HG03565 (cell line): Measurements from ENCODE around the gene CNTNAP2.

Source experiments
- ATAC-seq: cut with Tn5 transposase; IDR thresholded peaks from one replicate; pipeline ENCODE4 v1.9.1; 2021; ENCODE audit warnings: mild to moderate bottlenecking, moderate library complexity; ENCODE audit not compliant: unreplicated experiment

Gene CNTNAP2

DNA sequence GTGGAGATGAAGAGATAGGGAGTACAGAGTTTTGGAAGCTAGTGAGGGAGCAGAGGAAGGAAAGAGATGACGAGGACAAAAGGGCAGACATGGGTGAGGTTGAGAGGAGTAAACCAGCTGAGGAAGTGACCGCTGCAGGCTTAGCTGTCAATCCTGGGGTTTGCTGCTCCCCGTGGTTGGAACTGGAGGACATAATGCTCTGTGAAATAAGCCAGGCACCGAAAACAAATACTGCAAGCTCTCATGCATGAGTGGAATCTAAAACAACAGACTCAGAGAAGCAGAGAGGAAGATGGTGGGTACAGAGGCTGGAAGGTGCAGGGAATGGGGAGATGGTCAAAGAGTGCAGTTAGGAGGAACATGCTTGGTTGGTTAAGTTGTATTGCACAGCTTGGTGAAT is 1991.8 kb downstream of the CNTNAP2 start:
- ATAC-seq: no peak

- ATAC-seq: no peak
Observed at GRCh38 chr7:148110097-148110868, 1993.7 kb downstream of the CNTNAP2 start.

- no peak for ATAC-seq
Observed at GRCh38 chr7:148114804-148115203, 1998.2 kb downstream of the CNTNAP2 start.

DNA sequence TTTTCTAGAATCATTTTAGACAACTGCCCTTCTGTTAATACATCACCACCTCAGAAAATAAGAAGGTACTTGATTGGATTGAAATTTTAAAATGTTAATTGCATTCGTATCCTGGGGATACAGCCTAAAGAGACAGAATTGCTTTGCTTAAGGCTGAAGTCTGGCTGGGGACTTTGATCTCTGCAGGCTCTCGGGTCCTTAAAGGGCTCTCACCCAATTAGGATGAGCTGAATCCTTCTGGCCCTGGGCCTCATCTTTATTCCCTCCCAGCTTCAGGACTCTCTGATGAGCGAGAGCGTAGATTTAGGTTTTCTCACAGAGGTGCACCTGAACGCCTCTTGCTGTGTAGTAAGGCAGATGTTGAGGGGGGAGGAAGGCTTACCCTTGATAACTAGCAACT is 1998.7 kb downstream of the CNTNAP2 start:
- ATAC-seq: no peak

DNA sequence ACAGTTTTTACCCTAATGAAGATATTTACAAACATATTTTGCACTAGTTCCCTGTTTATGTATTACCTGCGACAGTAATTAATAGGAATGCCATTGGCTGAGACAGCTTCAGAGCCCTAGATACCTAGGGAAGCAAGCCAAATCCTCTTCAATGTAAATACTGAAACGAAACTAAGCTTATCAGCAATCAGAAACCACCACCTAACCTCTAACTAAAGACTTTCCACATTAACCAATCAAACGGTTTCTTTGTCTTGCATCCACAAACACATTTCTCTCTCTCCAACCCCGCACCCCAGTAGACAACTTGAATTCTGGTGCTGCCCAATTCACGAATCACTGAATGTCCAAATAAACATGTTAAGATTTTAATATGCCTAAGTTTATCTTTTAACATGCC is 1999.6 kb downstream of the CNTNAP2 start:
- ATAC-seq: no peak

- no peak for ATAC-seq
Observed at GRCh38 chr7:148116829-148117403, 2000.3 kb downstream of the CNTNAP2 start.

- no peak for ATAC-seq
Observed at GRCh38 chr7:148118371-148118770, 2001.8 kb downstream of the CNTNAP2 start.

DNA sequence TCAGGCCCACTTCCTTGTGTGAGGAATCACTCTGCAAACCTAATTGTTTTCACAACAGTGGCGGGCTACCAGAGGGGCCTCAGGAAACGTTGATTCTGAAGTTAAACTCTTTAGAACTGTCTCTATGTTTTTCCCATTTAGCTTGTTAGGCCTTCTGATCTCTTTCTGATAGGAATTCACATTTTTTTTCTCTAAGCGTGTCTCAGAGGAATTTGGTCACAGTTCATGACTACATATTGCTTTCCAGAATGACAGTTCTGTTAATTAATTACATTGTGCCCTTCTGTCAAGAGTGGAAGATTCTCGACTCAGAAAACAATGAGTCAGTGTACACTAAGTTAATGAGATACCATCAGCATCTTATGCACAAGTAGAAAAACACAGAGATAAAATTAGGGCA is 2004.8 kb downstream of the CNTNAP2 start:
- no peak for ATAC-seq

GRCh38 chr7:148121847-148122246 is 2005.2 kb downstream of the CNTNAP2 start:
- ATAC-seq: no peak

DNA sequence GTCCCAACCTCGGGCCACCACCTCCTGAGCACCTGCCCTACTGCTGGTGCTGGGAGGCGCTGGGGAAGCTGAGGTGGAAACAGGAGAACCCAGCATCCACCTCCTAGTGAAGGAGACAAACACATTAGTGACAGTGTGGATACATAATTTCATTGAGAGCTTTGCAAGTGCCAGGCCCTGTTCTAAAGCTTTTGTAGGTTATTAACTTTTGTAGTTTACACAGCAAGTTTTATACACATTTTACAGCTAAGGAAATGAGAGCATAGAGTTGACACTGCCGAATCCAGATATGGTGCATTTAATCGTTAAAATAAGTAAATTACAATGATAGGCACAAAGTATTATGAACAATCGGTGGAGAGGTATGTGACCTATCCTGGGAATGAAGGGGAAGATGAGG is 2007.9 kb downstream of the CNTNAP2 start:
- no peak for ATAC-seq

- no peak for ATAC-seq
Observed at GRCh38 chr7:148127374-148127773, 2010.8 kb downstream of the CNTNAP2 start.

- ATAC-seq: no peak
Observed at GRCh38 chr7:148129023-148129422, 2012.4 kb downstream of the CNTNAP2 start.

- no peak for ATAC-seq
Observed at GRCh38 chr7:148135116-148135515, 2018.5 kb downstream of the CNTNAP2 start.

DNA sequence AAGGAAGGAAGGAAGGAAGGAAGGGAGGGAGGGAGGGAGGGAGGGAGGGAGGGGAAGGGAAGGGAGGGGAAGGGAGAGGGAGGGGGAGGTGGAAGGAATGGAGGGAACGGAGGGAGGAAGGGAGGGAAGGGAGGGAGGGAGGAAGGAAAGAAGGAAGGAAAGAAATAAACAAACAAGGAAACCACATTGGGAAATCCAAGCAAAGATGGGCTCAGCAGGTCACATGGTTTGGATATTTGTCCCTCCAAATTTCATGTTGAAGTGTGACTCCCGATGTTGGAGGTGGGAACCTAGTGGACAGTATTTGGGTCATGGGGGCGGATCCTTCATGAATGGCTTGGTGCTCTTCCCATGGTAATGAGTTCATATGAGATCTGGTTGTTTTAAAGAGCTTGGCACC is 2019.4 kb downstream of the CNTNAP2 start:
- ATAC-seq: no peak

- ATAC-seq: peak; percentile 67
Observed at GRCh38 chr7:148142660-148143248, 2026.2 kb downstream of the CNTNAP2 start.

DNA sequence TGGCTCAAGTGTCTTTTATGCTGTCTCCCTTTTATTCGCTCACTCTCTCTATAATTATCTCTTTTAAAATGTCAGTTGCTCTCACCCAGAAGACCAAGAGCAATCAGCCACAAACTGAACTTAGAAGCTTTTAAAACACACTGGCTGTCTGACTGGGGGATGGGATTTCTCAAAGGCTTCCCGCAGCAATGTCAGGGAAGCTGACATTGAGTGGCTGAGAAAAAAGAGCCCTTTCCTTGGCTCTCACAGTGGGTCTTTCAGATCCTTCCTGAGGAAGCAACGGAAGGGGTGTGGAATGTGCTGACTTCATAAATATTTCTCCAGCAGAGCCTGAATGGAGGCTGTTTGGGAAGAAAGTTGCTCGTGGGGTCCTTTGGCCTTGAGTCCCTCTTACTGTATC is 2028.2 kb downstream of the CNTNAP2 start:
- ATAC-seq: no peak

GRCh38 chr7:148146346-148146745 is 2029.7 kb downstream of the CNTNAP2 start:
- no peak for ATAC-seq

DNA sequence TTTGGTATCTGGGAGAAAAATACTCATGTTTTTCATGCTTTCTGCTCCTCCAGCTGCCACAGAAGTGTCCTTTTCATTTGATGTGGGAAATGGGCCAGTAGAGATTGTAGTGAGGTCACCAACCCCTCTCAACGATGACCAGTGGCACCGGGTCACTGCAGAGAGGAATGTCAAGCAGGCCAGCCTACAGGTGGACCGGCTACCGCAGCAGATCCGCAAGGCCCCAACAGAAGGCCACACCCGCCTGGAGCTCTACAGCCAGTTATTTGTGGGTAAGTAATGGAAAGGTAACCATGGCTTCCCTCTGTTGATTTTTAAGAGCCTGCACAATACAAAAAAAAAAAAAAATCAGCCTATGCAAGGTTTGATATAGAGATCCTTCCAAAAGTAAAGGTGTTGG is 2030.8 kb downstream of the CNTNAP2 start:
- ATAC-seq: no peak

GRCh38 chr7:148148456-148148855 is 2031.9 kb downstream of the CNTNAP2 start:
- ATAC-seq: no peak

DNA sequence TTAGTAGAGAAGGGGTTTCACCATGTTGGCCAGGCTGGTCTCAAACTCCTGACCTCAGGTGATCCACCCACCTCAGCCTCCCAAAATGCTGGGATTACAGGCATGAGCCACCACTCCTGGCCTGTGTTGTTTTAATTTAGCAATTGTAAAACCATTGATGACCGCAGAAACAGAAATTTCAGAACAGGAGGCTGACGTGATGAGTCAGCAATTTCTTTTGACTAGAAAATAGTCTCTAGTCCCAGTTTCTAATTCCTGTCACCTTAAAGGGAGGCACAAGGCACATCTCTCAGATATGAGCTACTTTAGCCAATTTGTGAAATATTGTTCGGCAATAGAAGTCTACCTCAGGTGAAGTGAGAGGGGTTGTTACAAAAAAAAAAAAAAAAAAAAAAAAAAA is 2033.1 kb downstream of the CNTNAP2 start:
- ATAC-seq: no peak

DNA sequence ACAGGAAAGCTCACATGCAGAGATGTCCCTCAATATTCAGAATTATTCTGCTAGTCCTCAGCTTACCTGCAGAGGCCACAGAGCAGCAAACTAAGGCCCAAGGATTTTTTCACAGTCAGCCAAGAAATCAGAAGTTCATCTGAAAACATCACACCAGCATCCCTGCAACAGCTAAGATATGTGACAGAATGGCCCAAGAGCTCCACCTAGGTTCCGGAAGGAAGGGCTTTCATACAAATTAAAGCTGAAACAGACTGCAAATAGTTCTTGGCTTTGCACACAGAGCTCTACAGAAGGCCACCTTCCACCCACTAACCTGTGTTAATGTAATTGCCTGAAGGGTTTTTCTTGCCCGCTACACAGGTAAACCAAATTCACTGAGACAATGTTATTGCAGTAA is 2035.2 kb downstream of the CNTNAP2 start:
- ATAC-seq: no peak

- no peak for ATAC-seq
Observed at GRCh38 chr7:148153616-148154284, 2037.1 kb downstream of the CNTNAP2 start.
